GM12873 (cell line): ENCODE measurements around the gene CCNI.

ENCODE experiments used
- CTCF ChIP-seq: IDR thresholded peaks from 2 replicates; pipeline ENCODE4 v1.5.1; 2012; ENCODE audit warnings: low read depth, mild to moderate bottlenecking, moderate library complexity, low read length, control low read depth; ENCODE audit not compliant: insufficient read depth; ENCODE audit errors: missing control alignments

Gene CCNI

DNA sequence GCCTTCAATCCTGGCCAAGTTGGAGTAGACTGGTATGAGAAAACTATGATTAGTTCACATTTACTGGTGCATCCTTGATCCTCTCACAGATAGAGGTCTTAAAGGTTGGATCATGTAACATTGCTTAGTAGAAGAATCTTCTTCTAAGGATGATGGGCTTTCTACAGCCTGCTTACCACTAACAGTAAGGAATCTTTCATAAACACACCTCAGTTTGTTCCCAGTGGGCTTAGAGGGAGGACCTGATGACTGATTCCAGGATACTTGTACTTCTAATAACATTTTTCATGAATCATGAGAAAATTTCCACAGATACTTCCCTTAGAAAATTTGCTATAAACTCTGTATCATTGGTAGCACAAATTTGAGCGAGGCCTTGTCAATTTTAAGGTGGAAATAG lies 40.6 kb downstream of the CCNI start:
- no peak for TF ChIP-seq CTCF

- no peak for TF ChIP-seq CTCF
Observed at GRCh38 chr4:77031544-77031943, 44.2 kb downstream of the CCNI start.

- TF ChIP-seq CTCF: no peak
Observed at GRCh38 chr4:77028246-77028645, 47.5 kb downstream of the CCNI start.

DNA sequence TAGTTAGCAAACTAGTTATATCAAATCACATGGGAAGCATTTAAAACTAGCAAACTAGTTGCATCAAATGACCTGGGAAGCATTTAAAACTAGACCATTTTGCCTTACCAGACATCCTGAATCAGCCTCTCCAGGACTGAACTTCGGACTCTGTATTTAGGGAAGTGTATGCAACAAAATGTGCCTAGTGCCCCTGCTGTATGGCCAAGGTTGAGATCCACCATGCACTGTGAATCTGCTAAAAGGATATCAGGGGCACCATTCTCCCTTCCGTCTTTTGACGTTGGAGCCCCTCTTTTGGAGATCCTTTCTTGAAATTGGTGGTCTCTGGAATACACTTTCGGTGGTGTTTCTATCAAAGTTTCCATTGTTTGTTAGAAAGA lies 49.5 kb downstream of the CCNI start:
- no peak for TF ChIP-seq CTCF

DNA sequence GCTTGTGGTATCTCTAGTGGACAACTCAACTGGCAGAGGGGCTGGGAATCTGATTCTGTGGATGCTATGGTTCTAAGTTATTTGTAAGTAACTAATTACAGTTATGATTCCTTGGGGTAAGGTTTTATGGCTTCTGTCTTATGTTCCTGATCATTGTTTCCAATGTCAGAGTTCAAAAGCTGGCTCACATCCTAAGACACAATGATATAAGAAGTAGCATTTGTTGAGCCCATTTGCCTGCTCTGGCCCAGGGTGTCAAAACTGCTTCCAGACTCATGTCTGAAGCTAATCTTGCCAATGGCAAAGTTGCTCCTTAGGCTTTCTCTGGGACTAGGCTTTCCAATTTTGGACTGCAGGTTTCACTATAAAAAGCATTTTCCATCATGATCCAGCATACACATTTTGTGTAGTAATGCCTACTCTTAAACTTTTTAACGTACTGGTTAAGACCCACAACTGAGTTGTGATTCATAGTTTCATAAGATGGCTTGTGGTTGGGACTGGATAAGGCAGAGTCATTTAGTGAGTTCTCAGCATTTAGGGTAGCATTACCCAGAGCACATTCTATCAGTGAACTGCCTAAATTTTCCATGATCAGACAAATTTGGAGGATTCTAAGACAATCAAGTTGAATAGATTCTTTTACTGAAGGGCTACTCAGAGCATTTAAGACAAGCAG lies 50.0 kb downstream of the CCNI start:
- TF ChIP-seq CTCF: no peak

DNA sequence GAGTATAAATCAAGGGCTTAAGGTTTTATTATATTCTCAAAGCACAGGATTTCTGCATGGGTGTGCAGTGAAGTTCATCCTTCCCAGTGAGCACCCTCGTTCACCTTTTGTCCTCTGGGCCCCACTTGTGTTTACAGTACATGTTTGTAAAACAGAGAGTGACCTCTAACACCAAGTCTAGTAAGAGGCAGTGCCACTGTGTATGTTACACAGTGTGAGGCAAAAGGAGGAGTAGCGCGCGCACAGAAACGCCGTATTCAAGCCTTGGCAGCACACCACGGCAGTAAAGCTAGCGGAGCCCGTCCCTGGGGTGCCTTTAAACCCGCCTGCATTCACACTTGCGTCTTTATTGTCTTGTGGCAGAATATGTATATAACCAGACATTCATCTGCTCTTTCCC lies 51.9 kb downstream of the CCNI start:
- no peak for TF ChIP-seq CTCF

DNA sequence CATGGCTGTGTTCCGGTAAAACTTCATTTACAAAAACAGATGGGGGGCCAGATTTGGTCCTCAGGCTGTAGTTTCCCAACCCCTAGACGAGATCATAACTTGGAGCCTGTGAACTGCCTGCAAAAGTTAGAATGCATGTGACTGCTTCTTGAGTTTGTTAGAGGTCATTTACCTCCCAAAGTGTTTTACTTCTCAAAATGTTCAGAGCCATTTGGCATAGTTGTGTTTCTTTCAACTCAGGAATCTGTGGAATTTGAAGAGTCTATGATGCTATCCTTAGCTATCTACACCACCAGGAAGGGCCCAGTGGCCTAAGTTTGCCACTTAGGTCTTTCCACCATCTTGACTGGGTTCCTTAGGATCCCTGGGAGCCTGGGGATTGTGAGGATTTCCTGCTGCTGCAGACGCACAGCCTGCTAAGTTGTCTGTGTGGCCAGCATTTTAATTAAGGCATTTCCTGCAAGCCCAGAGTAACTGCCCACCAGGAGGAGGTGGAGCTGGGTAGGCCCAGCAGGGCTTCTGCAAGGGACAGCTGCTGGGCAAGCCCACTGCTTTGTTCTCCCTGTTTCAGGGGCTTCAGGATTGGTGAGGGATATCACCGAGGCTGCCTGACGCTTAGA lies 53.1 kb downstream of the CCNI start:
- TF ChIP-seq CTCF: no peak
